HS-27A (cell line): ENCODE measurements around the gene TEKT3.

ENCODE experiments used
- DNase-seq: peaks from one replicate; pipeline ENCODE4 v3.0.0-alpha.2; 2012; ENCODE audit warnings: low read depth, missing footprints

Gene TEKT3

DNA sequence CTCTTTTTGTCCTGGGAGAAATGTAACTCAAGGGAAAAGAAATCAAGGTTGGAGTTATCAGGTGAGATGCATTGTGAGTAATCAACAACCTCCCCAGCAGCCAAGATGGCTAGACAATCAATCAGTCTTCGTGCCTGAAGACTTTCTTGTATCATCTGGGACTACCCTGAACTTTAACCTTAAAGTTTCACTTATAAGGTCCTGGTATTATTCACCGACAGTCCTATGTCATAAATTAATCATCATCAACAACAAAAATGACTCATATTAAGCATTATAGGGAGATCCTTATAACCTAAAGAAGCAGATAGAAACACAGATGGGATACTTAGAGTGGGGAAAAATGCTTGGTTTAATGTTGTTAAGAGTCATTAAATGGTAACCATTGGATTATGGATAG lies 7.7 kb upstream of the TEKT3 start:
- no peak for DNase-seq

DNA sequence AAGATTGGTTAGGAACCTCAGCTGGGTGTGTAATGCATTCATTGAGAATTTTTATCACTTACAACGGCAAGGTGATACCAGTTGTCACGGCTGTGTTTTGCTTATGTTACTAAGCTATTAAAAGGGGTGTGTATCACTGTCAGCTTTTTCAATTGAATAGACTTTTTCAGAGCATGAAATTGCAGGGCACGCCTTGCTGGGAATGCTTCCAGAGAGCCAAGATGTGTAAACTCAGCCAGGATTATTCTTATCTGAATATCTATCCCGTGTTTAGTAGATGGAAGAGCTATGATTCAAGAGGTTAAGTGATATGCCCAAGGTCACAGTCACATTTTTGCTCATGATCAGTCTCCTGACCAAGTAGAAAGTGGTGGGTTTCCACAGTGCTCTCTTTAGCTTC lies 6.6 kb upstream of the TEKT3 start:
- no peak for DNase-seq

DNA sequence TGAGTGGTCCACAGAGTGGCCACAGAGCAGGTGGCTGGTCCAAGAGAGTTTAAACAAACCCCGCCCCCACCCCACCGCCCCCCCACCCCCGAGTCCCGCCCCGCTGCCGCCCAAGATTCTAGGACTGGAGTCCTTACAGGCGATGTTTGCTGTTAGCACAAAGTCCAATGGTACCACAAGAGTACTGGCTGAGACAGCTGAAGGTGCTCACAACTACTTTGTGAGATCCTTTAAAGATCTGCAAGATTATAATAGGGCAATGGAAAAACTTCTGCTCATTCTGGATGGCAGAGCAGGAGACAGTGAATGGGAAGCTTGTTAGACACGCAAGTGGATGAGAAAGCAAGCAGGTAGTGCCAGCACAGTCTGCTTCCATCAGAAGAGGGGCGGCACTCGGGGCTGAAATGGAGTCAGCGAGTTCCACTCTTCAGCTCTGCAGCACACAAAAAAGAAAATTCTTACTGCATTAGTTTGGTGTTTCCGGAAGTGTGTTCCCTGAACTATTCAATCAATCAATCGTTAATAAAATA lies 4.7 kb upstream of the TEKT3 start:
- DNase-seq: no peak

- DNase-seq: no peak
Observed at GRCh38 chr17:15343749-15344148, 2.4 kb upstream of the TEKT3 start.

DNA sequence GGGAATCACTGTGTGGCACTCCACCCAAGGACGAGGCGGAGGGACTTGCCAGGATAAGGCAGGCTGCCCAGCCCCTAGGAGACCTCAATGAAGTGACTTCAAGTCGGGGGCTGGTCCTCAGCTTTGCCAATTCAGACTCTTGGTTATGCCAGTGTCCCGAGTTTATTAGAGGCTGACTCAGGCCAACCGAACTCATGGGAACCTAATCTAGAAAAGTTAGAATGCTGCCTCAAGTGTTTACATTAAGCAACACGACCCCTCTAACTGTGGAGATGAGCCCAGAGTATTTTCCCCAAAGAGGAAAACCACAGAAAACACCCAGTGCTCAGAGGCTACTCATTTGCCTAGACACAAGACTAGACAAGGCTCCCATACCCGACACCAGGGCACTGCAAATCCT lies 1.1 kb upstream of the TEKT3 start:
- no peak for DNase-seq

- DNase-seq: no peak
Observed at GRCh38 chr17:15341966-15342365, 569 bp upstream of the TEKT3 start.

GRCh38 chr17:15340966-15341365 lies 431 bp downstream of the TEKT3 start:
- DNase-seq: no peak

DNA sequence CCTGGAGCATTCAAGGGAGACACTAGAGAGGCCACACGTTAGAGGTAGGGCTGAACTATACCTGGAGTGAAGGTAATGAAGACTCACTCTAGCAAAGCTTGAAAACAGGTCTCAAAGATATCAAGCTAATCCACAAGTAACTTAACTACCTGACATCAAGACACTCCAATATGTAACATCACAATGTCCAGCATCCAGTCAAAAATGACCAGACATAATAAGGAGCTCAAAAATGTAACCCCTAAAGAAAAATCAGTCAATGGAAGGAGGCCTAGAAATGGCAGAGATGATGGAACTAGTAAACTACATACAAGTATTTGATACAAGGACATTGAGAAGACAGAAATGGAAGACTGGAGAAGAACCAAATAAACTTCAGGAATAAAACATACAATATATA lies 6.0 kb downstream of the TEKT3 start:
- DNase-seq: no peak

DNA sequence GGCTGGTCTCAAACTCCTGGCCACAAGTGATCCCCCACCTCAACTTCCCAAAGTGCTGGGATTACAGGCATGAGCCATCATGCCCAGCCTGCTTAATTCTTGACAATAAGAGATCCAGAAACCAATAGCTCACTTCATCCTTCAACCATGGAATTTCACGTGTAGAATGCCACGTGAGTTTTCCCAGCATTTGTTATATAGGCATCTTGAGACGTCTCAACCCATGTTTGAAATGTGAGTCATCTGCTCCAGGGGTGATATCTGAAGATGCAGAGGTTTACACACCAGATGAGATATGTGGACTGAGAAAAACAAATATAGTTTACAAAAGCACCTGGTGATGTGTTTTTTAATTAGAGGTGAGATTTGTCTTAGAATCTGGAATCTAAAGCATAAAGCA lies 7.1 kb downstream of the TEKT3 start:
- no peak for DNase-seq

DNA sequence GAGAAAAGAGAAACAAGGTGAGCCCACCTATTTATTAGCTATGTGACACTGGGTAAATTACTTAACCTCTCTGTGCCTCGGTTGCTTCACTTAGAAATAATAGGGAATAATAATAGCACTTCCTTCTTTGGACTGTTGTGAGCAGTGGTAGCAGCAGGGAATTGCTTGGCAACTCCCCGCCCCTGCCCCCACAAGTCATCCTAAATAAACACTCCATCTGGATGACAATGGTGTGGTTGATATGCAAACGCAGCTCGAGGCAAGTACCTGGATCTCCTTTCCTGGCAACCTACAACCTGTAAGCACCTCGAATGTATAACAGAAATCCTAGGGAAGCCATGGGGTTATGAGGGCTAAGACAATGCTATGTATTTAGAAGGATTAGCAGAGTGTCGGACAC lies 9.1 kb downstream of the TEKT3 start:
- DNase-seq: no peak

DNA sequence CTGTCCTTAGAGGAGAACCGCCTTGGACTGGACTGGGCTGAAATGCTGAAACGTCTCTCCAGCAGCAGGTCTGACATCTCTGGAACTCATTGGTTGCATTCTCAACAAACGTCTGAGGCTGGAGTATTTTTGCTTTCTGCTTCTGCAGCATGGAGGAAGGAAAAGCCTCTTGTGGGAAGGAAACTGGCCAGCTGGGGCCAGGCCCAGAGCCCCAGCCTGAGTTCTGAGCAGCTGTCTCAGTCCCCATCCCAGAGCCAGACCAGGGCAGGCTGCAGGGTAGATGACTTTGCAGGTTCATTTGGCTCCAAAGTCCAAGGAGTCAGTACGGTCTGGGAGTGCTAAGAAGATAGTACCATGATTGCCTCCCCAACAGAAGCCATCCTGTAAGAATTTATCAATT lies 18.3 kb downstream of the TEKT3 start:
- DNase-seq: no peak

DNA sequence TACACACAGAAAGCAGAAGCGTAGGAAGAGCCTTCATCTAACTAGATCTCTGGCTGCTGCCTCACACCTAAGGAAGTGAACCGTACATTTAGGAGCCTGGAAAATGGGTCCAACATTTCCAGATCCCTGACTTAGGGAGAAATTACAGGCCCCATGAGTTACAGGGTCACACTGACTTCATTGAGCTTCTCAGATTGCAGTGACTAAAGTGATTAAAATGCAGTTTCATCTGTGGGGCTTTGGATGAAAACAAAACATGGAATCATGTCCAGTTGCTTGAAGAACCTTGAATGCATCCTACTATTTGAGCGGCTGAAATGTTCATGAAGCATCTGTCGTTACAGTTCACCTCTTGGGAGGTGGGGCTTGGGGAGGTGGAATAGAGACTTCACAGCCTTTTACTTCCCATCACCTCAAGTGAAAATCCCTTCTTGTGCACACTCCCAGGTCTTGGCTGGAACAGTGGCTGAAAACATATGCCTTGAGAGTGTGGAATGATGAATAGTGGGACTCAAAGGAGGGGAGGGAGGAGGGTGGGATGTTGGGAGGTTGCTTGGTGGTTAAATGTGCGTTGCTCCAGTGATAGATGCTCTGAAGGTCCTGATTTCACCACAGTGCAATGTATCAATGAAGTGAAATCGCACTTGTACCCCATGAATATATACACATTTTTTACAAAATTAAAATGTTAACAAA lies 19.7 kb downstream of the TEKT3 start:
- no peak for DNase-seq

- no peak for DNase-seq
Observed at GRCh38 chr17:15319452-15320010, 21.9 kb downstream of the TEKT3 start.

- no peak for DNase-seq
Observed at GRCh38 chr17:15311996-15312395, 29.4 kb downstream of the TEKT3 start.

- no peak for DNase-seq
Observed at GRCh38 chr17:15309793-15310192, 31.6 kb downstream of the TEKT3 start.

GRCh38 chr17:15309236-15309635 lies 32.2 kb downstream of the TEKT3 start:
- DNase-seq: no peak

DNA sequence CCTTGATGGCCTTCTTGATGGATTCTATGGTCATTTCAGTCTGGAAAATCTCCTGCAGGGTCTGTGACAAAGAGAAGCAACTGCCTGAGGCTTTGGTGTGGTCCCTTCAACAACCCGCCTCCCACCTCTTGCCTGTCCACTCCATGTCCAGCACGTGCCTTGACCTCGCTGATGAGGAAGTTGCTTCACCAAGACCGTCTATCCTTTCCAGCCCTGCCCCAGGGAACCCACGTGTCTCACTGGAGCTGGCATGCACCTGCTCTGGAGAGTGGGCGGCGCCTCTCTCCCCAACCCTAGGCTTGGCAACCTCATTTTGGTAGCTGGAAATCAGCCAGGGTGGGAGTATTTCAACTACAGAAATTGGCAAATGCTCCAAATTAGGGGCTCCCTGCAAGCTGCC lies 32.6 kb downstream of the TEKT3 start:
- no peak for DNase-seq

GRCh38 chr17:15307710-15308111 lies 33.7 kb downstream of the TEKT3 start:
- no peak for DNase-seq

DNA sequence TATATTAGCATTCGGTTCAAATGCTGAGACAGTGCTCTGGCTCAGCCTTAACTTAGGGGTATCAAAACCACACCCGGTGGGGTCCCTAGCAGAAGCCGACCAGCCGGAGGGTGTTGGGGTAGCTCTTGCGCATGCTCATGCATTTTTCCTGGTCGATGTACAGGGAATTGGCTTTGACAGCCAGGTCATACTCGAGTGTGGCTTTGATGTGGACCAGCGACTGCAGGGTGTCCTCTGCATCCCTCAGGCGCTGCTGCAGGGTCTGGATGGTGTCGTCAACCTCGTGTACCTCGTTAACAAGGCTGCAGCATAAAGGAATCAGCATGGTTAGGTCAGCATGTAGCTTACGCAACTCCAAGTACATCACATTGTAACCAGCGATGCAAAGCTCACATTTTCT lies 37.5 kb downstream of the TEKT3 start:
- DNase-seq: no peak

GRCh38 chr17:15303268-15303667 lies 38.1 kb downstream of the TEKT3 start:
- DNase-seq: no peak

- no peak for DNase-seq
Observed at GRCh38 chr17:15301845-15302244, 39.6 kb downstream of the TEKT3 start.

DNA sequence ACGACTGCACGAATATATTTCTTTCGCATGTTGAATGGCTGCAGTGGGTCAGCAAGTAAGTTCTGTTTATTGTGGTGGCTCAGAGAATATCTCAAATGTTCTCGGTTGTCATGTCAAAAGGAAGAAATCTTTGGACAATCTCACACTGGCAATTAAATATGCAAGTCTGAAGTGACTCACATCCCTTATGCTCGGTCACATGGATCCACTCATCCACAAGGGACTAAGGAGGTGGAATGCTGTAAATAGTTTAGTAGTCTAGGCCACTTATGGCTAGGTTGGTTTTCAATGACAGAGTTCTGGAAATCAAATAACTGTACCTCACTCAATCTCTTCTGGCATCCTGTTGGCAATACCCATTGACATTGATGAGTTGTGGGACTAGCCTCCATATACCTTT lies 43.2 kb downstream of the TEKT3 start:
- no peak for DNase-seq

GRCh38 chr17:15293558-15293957 lies 47.8 kb downstream of the TEKT3 start:
- no peak for DNase-seq
